Right forelimb (tissue), 1 donor: ENCODE measurements around the gene TAS2R8.
"Not testable (repeated sequence)": the region's sequence is repeated elsewhere in the genome, so short reads cannot be mapped to it uniquely, and the experiment has no call there.

ENCODE experiments used
- DNase-seq: peaks from one replicate; pipeline ENCODE4 v3.0.0-alpha.2; 2018

Gene TAS2R8, protein sequence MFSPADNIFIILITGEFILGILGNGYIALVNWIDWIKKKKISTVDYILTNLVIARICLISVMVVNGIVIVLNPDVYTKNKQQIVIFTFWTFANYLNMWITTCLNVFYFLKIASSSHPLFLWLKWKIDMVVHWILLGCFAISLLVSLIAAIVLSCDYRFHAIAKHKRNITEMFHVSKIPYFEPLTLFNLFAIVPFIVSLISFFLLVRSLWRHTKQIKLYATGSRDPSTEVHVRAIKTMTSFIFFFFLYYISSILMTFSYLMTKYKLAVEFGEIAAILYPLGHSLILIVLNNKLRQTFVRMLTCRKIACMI

DNA sequence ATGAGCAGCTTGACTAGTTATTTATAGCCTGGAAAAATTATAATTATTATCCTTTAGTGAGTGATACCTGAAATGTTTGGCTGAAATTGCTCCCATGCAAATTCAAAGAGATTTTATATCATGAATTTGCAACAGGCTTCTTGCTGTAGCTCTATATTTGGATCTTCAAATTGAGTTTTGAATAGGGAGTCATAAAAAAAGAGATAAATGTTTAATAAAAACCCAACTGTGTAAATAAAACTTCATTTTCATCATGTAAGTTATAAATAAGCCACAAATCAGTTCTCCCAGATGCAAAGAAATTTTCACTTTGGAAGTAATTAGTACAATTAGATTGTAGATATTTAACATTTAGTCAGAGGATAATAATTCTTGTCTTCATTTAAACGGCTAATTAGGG, at the start of gene TAS2R8:
TSS of gene TAS2R8 (minus strand) at position 101 of the 400 bp plus-strand sequence. CDS start 306 bp downstream, outside the sequence.
- no peak for DNase-seq

DNA sequence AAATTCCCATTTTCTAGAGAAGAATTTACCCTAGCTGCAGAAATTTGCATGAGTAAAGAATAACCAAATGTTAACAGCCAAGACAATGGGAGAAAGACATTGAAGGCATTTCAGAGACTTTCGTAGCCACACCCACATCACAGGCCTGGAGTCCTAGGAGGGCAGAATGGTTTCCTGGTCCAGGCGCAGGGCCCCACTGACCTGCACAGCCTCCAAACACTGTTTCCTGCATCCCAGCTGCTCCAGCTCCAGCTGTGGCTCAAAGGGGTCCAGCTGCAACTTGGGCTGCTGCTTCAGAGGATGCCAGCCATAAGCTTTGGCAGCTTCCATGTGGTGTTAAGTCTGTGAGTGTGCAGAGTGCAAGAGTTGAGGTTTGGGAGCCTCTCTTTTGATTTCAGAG, 48.7 kb upstream of the TAS2R8 start:
- no peak for DNase-seq

DNA sequence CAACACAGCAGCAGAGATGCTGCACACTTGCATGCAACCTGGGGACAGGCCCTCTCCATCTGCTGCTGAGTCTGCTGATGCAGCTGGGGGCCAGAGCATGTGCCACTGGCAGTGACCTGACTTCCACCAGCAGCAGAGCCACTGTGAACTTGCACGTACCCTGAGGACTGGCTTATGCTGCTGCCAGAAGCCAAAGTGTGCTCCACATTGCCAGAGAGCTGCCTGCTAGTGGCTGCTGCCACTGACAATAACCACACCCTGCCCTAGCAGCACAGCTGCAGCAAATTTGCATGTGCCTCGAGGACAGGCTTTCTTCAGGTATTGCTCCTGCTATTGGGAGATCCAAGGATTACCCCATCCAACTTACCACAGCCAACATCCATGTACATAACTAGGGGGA, 46.7 kb upstream of the TAS2R8 start:
- no peak for DNase-seq

DNA sequence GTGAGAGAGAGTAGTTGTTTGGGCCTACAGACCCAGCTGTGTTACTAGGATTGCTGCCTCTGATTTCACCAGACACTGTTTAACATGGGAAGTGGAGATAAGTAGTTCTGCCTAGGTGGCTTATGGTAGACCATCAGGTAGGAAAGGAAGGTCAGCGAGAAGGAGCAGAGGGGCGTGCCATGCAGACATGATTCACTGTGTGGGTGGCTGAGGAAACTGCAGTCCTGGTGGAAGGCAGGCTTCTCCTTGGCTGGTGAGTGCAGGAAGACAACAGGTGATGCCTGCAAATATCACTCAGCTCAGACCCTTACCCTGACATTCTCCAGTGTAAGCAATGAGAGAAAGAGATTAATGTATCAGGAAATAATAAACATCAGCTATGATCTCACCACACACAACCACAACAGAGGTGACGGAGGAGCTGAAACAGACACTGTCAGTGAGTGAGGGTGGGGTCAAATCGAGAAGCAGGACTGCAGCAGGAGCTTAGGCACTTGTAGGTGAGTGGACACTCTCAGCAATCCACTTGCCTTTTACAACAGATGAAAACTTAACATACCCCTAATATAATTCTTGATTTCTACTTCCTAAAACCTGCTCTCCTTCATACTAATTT, 44.3 kb upstream of the TAS2R8 start:
- no peak for DNase-seq

DNA sequence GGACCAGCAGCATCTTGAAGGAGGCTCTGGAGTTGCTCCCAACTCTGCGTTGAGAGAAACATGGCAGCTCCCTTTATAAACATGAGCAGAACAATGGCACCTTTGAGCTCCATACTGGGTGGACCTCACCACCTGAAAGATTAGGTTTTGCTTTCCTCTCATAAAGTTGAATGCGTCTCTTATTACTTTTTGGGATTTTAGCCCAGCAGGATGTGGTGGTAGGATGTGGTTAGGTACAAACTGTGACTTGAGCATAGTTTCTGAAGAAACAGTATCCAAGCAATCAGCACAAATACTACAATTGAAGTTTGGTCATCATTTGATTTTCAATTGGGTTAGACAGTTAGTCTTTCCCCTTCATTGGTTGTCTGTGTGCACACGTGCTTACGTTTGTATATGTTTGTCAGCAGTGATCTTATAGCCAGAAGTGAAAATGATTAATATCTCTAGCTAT, 42.4 kb upstream of the TAS2R8 start, which contains the start of gene PRR4:
TSS of gene PRR4 (minus strand) at position 51 of the 454 bp plus-strand sequence. CDS start at position 13, 38 bp downstream.
- DNase-seq: no peak

DNA sequence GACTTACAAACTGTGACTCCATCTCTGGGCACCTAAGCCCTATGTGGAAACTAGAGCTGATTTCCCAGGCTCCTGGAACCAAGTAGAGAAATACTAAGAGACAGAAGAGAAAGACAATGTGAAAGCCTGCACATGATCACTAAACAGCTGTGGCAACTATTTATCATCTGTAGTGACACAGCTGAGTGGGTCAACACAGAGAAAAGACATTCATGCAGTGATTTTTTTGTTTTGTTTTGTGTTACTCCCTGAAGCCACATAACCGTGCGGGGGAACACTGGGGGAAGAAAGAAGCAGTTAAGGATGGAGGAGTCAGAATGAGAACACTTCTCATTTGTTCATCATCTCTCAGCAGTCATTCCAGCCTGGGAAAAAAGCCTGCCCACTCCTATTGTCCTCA, 40.7 kb upstream of the TAS2R8 start:
- DNase-seq: no peak

DNA sequence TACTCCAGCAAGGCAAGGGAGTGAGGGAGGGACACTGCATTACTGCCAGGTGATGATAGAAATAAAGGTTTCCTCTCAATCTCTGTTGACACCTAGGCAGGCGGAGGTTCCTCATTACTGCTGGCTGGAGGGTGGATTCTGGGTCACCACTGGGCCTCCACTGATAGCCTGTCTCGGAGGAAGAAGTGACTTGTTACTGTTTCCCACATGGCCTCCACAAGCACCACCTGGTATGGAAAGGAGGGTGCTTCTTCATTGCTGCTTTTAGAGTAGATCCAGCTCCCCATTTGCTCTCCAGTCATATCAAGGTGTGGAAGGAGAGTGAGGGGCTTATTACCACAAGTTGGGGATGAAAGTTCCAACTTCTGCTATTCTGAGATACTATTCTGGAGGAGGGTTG, 35.8 kb upstream of the TAS2R8 start:
- DNase-seq: no peak

DNA sequence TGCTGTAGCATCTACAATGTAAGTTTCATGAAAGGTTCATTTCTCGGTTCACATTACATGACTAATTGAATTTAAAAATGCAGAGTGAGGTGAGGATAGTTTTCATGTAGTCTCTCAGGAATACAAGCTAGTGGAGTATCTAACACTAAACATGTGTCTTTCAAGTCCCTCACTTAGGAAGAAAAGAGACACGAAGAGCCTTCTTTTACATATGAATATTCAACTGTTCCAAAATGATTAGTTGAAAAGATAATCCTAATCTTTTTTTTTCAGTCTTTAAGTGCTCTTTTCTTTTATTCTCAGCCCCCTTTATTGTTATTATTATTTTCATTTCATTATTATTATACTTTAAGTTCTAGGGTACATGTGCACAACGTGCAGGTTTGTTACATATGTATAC, 31.4 kb upstream of the TAS2R8 start:
- no peak for DNase-seq

DNA sequence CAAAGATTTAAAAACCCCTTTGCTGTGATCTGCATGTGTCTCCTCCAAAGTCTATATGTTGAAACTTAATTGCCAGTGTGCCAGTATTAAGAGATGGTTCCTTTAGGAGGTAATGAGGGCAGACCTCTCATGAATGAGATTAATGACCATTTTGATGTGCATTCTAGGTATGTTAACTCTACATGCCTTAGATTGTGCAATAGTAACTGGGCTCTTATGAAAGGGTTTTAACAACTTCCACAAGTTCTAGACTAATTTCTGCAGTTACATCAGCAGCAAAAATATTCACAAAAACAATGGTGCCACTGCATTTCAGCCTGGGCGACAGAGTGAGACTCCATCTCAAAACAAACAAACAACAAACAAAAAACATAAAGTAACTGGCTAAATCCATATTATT, 22.9 kb upstream of the TAS2R8 start:
- DNase-seq: no peak

DNA sequence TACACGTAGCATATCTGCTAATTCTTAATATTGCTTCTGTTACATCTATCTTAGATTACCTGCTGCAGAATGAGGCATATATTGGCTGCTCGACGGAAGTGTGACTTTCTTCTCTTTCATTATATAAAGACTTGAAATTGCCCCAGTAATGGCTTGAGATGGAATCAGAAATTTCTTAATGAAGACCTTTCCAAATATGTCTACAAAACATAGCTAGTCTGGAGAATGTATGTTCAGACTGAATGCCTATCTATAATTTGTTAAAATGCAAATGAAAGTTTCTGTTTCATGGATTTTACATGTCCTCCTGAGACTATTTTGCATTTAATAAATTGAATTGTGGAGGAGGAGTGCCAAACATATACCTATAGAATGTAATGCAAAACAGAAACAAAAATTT, 19.2 kb upstream of the TAS2R8 start, which contains the start of gene TAS2R10:
TSS of gene TAS2R10 (minus strand) at position 101 of the 400 bp plus-strand sequence. CDS start at position 12, 89 bp downstream.
- no peak for DNase-seq

DNA sequence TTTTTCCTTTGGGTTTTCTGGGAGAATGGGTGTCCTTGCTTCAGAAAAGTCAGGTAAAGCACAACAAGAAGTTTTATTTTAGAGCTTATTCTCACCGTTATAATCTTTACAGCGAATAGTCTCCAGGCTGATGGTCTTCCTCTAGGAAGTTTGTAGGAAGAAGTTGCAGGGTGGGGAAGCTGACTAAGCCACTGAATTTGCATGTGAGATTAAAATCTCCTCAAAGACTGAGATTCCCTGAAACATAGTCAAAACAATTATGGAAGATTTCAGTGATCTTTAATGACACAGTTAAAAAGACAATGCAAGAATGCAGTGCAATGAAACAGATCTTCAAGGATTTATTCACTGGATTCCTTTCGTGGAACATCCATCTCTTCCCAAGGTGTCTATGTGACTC, 17.9 kb upstream of the TAS2R8 start:
- no peak for DNase-seq

DNA sequence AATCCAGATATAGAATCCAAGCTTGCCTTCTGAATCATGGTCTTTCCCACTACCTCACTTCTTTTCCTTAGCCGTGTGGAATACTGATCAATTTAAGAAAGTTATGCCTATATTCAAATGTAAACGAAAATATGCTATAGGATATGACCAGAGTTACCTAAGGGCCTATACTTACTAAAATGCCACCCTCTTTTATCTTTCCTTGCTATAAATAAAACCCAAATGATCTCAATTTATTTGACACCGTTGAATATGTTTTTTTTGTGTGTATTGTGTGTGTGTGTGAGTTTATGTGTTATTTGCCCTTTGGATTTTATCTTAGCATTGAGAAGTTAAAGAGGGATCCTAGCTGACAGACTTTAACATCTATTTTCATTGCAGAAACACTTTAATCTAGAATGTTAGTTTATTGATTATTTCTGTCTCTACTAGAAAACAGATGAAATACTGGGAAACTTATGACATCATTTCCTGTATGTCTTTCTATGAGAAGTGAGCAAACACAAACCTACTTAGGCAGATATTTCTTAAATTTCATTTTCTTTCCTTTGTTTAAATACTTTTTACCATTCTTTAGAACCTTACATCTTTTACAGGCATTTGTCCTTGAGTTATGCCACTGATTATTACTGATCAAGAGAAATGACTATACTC, 4.9 kb upstream of the TAS2R8 start:
- no peak for DNase-seq

DNA sequence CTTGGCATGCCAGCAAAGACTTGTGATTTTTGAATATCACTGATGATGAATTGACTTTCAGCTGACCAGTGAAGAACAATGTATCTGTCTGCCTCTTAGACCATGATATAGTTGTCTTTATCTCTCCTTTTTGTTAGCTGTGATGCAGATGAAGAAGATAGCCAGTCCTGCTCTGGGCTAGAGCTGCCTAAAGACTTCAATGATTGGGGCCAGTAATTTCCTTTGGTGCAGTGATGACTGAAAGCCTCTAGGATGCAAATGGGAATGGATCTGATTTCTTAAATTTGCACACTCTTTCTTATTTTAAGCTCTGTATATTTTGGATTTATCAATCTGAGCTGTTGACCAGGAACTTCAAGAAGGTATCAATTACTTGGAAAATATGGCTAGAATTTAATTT, 3.0 kb upstream of the TAS2R8 start, which contains the start of gene TAS2R9:
TSS of gene TAS2R9 (minus strand) at position 101 of the 400 bp plus-strand sequence. CDS start at position 8, 93 bp downstream.
- no peak for DNase-seq

DNA sequence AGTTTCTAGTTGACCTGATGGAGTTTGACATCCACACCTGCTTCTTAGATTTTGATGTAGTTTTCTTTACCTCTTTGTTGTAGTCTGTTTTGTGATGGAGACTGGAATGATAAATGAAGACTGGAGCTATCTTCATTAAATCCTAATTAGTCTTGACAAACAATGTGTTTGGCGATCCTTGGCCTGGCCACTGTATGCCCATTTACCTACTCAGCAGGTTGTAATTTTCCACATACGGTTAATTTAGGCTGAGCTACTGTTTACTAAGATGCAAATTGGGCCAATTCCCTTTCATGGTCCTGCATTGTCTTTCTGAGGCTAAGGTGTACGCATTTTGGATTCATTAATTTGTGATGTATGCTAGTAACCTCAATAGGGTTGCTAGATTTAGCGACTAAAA, 4.5 kb downstream of the TAS2R8 start, which contains the start of gene TAS2R7:
TSS of gene TAS2R7 (minus strand) at position 41 of the 400 bp plus-strand sequence. CDS start 57 bp downstream, outside the sequence.
- DNase-seq: no peak

DNA sequence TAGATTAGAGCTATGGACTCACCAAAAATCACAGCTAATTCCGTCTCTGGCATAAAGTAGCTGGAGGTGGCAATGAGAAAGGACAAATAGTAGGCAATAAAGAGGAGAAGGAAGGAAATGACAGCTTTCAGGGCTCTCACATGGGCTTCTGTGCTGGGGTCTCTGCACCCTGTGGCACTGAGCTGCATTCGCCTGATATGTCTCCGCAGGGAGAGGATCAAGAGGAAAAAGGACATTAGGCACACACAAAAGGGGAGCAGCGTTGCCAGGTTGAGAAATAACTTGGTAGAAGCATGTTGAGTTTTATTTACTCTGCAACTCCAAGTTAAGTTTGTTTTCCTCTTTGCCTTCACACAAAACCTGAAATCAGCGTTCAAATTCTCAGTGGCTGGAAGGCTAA, 5.3 kb downstream of the TAS2R8 start:
- DNase-seq: no peak

DNA sequence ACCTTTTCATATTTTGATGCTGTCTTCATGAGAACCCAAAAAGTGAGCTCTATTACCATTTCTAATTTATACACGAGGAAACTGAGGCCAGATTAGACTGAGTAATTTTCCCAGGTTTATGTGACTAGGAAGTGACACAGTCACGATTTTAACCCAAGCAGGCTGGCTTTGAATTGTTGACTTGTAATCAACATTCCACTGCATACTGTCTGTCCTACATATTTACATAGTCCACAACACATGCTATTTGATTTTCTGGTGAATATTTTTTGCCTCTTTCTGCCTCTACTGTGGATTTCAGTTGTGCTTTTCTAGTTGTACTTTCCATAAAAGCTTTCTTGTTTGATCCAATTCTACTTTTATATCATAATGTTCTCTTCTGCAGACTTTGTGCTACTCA, 12.9 kb downstream of the TAS2R8 start:
- no peak for DNase-seq

DNA sequence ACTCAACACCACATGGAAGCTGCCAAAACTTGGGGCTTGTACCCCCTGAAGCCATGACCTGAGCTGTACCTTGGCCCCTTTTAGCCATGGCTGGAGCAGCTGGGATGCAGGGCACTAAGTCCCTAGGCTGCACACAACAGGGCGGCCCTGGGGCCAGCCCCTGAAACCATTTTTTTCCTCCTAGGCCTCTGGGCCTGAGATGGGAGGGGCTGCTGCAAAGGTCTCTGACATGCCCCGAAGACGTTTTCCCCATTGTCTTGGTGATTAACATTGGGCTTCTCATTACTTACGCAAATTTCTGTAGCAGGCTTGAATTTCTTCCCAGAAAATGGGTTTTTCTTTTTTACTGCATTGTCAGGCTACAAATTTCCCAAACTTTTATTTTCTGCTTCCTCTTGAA, 15.3 kb downstream of the TAS2R8 start:
- not testable (repeated sequence) for DNase-seq

DNA sequence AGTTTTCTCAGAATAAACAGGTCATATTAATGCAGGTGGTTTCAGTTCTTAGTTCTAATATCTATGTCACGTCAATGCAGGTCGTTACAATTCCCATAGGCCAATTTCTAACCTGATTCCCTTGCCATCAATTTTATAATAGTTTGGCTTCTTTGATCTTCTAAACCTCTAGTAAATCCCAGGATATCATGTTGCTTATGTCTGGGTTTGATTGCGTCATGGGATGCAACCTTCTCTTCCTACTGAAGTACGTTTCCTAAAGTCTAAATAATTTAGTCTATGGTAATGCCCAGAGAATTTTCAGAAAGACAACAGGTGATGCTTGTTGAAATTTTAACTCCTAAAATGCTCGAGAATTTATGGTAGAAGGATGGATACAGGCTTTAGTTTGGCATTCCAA, 23.8 kb downstream of the TAS2R8 start:
- DNase-seq: no peak

DNA sequence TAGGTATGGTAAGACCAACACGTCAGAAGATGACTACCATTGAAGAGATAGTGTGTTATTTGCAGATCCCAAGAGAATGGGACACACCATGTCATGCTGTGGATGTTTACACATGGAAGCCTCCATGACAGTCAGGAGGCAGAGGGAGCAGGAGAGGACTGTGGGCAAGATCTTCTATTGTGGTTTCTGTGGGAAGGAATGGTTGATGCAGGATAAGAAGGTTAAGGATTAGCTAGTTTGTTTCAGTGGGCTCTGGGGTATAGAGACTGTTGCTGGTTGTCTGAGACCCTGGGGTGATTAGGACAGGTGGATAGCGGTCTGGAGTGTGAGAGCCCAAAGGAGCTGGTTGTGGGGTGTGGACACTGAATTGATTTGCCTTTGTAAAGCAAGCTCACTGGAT, 28.0 kb downstream of the TAS2R8 start:
- no peak for DNase-seq

DNA sequence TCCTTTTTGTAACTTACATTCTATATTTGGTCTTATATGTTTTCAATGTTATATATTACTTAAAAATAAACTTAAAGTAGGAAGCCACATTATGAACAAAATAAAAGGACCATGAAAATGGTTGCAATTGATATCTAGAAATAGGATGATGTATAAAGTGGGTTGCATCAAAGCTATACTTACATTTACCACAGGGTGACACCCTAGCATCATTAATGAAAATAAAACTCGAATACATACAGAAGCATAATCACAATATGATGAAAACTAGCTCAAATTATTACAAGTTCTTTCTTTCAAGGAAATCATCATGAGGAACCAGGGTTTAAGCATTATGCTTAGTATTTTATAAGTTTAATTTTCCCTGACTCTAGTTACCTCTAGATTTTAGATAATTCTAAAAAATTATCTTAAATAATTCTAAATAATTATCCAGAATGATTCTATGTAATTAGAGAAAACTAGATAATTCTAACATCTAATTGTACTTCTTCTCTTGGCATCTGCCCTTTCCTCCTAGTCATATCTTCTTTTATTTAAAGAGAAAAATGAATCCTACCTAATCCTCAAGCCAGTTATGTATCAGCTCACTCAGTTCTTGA, 35.9 kb downstream of the TAS2R8 start:
- DNase-seq: no peak

DNA sequence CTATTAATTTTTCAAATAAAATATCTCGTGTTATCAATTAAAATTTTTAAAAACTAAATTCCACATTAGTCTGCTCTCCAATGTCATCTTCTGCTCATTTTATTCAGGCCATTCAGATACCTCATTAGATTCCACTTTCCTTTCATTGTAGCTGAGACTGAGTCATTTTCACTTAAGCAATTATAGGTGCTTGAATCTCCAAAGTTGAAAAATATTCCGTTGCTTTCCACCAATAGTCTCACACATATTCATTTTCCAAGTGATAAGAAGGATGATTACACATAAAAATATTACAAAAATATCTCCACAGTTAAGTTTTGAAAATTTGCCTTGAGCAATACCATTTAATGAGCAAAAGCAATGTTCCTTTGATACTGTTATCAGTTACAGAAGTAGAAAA, 47.4 kb downstream of the TAS2R8 start:
- no peak for DNase-seq

DNA sequence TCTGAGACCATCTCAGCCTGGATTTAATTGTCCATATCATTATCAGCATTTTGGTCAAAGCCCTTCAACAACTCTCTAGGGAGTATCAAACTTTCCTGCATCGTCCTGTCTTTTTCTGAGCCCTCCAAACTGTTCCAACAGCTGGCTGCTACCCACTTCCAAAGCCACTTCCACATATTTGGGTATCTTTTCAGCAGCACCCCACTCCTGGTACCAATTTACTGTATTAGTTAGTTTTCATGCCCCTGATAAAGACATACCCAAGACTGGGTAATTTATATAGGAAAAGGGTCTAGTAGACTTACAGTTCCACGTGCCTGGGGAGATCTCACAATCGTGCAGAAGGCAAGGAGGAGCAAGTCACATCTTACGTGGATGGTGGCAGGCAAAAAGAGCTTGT, 50.9 kb downstream of the TAS2R8 start:
- DNase-seq: no peak
